NCI-H460 (cell line): Measurements from ENCODE around the gene GABRA6. TPM values are rescaled to one million over a fixed set of nuclear protein-coding genes. Genes with fewer than 3 reads are reported as not detected.

Experiments used
- DNase-seq: peaks from one replicate; pipeline ENCODE4 v3.0.0-alpha.2; 2016; ENCODE audit warnings: low read depth; ENCODE audit errors: extremely low read depth
- total RNA-seq: library from RNA; depleted of rRNA; stranded (reverse); fragments of >200 nt; shearing (Covaris generic); gene quantifications from 2 replicates; pipeline ENCODE4 v1.2.3, GENCODE V29; 2014; rRNA removed

Gene GABRA6
- total RNA-seq, 1 experiment from 2014 or later = not detected

DNA sequence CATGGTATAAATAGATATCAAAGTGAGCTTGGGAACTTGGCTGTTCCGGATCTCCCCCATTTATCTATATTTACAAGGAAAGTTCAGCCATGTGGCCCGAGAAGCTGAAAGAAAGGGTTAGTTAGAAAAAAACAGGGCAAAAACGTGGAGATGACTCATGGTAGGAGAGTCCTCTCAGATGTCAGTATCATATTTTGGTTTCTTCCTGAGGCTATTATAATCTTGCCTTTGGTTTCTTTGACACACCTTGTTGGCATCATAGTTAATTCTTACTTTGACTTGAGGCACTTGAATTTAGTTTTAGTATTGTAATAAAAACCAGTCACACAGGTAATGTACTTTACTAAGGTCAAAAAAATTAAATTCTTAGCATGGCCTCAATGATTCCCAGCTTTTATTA lies 59.9 kb downstream of the GABRA6 start:
- no peak for DNase-seq

DNA sequence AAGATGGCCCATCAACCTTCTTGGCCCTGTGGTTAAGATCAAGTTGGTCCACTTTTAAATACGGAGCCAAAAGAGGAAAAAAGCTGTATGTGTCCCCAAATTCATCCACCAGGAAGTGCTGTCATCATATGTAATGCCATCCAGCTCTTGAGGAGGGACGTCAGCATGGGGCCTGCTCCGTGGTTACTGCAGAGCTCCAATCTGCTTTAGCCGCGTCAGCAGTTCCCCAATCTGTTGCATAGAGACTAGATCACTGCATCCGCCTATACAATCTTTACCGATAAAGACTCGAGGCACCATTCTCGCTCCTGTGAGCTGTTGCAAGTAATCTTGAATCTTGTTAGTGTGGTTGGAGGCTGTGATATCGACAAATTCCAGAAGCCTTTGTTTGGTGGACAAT lies 65.7 kb downstream of the GABRA6 start:
- DNase-seq = no peak

Other genes with a start within 250 kb of the GABRA6 start
- not detected in 2 replicates for gene GABRB2, start 139.0 kb upstream of the GABRA6 start, total RNA-seq
- not detected in 2 replicates for gene GABRA1, start 162.4 kb downstream of the GABRA6 start, total RNA-seq